ENCODE measurements around the gene OTOF. TPM values are rescaled to one million over a fixed set of nuclear protein-coding genes. Genes with fewer than 3 reads are reported as not detected.
A peak's percentile ranks its signal among the peaks of the same experiment; 100 is the strongest.

OTOF gene
- total and polyA plus RNA-seq, 10 donors = 0.06 to 1.6 (median 0.25) TPM

GRCh38 chr2:26485099-26485498 is 7.2 kb upstream of the OTOF start:
- 87 to 97% (median 90%) methylated on average over 2 of the region's 2 CpGs for WGBS, 5 donors
- TF ChIP-seq CTCF (IDR thresholded peaks at IDR 0.05 in 8 of 11, conservative IDR thresholded peaks at IDR 0.05 in 3 of 11) = no peak
- no peak for TF ChIP-seq POLR2AphosphoS5 (IDR thresholded peaks at IDR 0.05)
- TF ChIP-seq POLR2A (IDR thresholded peaks at IDR 0.05) = no peak
- Histone ChIP-seq H3K4me3 (no peak overlapping the region), H3K36me3 (no peaks in the 10 kb centered on the region), H3K27ac (no peak overlapping the region), H3K27me3 (replicated peaks in 1 of 7) (peaks cover 0 to 12% (median 0%) of the 10 kb centered on the region in 7 donors), H3K9me3 (no peaks in the 10 kb centered on the region), H3K4me1 (peaks cover 0 to 17% (median 9%) of the 10 kb centered on the region in 6 donors)
- intact Hi-C loops (cut with DNase I; ENCODE audit: low total_unique reads) = no loop called here
- DNase-seq = no peak

GRCh38 chr2:26484579-26484978 is 6.7 kb upstream of the OTOF start:
- Histone ChIP-seq H3K36me3 (no peaks in the 10 kb centered on the region), H3K9me3 (no peaks in the 10 kb centered on the region), H3K4me3 (no peak overlapping the region), H3K4me1 (peaks cover 0 to 17% (median 9%) of the 10 kb centered on the region in 6 donors), H3K27me3 (replicated peaks in 1 of 7) (peaks cover 0 to 13% (median 0%) of the 10 kb centered on the region in 7 donors), H3K27ac (no peak overlapping the region)
- intact Hi-C loops (cut with DNase I; ENCODE audit: low total_unique reads) = no loop called here
- TF ChIP-seq POLR2A (IDR thresholded peaks at IDR 0.05) (no peak), CTCF (IDR thresholded peaks at IDR 0.05 in 8 of 11, conservative IDR thresholded peaks at IDR 0.05 in 3 of 11) (no peak), POLR2AphosphoS5 (IDR thresholded peaks at IDR 0.05) (no peak)
- no peak for DNase-seq
- 71 to 96% (median 82%) methylated on average over 3 to 4 of the region's 4 CpGs for WGBS, 5 donors

- TF ChIP-seq POLR2AphosphoS5 (IDR thresholded peaks at IDR 0.05) (peak in 2 of 3 donors; percentile 8 to 64), CTCF (IDR thresholded peaks at IDR 0.05 in 8 of 11, conservative IDR thresholded peaks at IDR 0.05 in 3 of 11) (no peak), POLR2A (IDR thresholded peaks at IDR 0.05) (no peak)
- Histone ChIP-seq H3K4me3 (no peak overlapping the region), H3K9me3 (no peaks in the 10 kb centered on the region), H3K27me3 (replicated peaks in 1 of 7) (peaks cover 0 to 13% (median 0%) of the 10 kb centered on the region in 7 donors), H3K36me3 (no peaks in the 10 kb centered on the region), H3K27ac (no peak overlapping the region), H3K4me1 (peaks cover 0 to 17% (median 9%) of the 10 kb centered on the region in 6 donors)
- DNase-seq = peak; percentile 70
- 61 to 78% (median 72%) methylated on average over 10 to 13 of the region's 13 CpGs for WGBS, 5 donors
- intact Hi-C loops (cut with DNase I; ENCODE audit: low total_unique reads) = no loop called here
Measured at GRCh38 chr2:26483957-26484565, 6.1 kb upstream of the OTOF start.

GRCh38 chr2:26483516-26483915 is 5.6 kb upstream of the OTOF start:
- intact Hi-C loops (cut with DNase I; ENCODE audit: low total_unique reads) = no loop called here
- no peak overlapping the region for H3K4me3 ChIP-seq
- DNase-seq = peak; percentile 66
- TF ChIP-seq POLR2AphosphoS5 (IDR thresholded peaks at IDR 0.05) (no peak), POLR2A (IDR thresholded peaks at IDR 0.05) (no peak), CTCF (IDR thresholded peaks at IDR 0.05 in 8 of 11, conservative IDR thresholded peaks at IDR 0.05 in 3 of 11) (no peak)
- no peak overlapping the region for H3K27ac ChIP-seq
- H3K36me3 ChIP-seq = no peaks in the 10 kb centered on the region
- H3K9me3 ChIP-seq = no peaks in the 10 kb centered on the region
- H3K4me1 ChIP-seq = peaks cover 0 to 17% (median 9%) of the 10 kb centered on the region in 6 donors
- peaks cover 0 to 13% (median 0%) of the 10 kb centered on the region in 7 donors for H3K27me3 ChIP-seq (replicated peaks in 1 of 7)
- 63 to 80% (median 75%) methylated on average over 7 to 11 of the region's 11 CpGs for WGBS, 5 donors

Data from spleen (tissue), 11 donors.